Kidney (tissue), 14 donors: ENCODE measurements around the gene MAP3K21. TPM values are rescaled to one million over a fixed set of nuclear protein-coding genes. Genes with fewer than 3 reads are reported as not detected.

Experiments
- DNase-seq, 5 donors: peaks; one replicate each; pipeline ENCODE4 v3.0.0-alpha.2; 2013 to 2020
- FAIRE-seq: peaks from 2 replicates; lab custom pipeline; 2012; peaks lifted over from hg19 to GRCh38; lab: Jason Lieb, UNC
- H3K27ac ChIP-seq, 2 donors: one replicate each; pipeline ENCODE4 v1.7.0; 2013; ENCODE audit warnings: low read depth in 2 of 2, low read length in 2 of 2, inconsistent platforms in 1 of 2
- H3K27me3 ChIP-seq: one replicate; pipeline ENCODE4 v1.7.1; 2013; ENCODE audit warnings: low read length, inconsistent platforms; ENCODE audit not compliant: control insufficient read depth, insufficient read depth
- H3K36me3 ChIP-seq, 3 donors: one replicate each; pipeline versions ENCODE4 v1.7.0 to v1.7.1; 2013; ENCODE audit warnings: low read length in 3 of 3, control low read depth in 1 of 3, inconsistent platforms in 1 of 3; ENCODE audit not compliant: insufficient read depth in 3 of 3, control insufficient read depth in 2 of 3
- H3K4me1 ChIP-seq, 3 donors: one replicate each; pipeline versions ENCODE4 v1.7.0 to v1.7.1; 2013; ENCODE audit warnings: low read length in 3 of 3, inconsistent platforms in 1 of 3, low read depth in 1 of 3; ENCODE audit not compliant: control insufficient read depth in 2 of 3, insufficient read depth in 2 of 3
- H3K4me3 ChIP-seq, 3 donors: one replicate each; pipeline versions ENCODE4 v1.7.0 to v1.8.1; 2013; ENCODE audit warnings: low read length in 3 of 3, control low read depth in 1 of 3, inconsistent platforms in 1 of 3
- H3K9ac ChIP-seq, 3 donors: one replicate each; pipeline versions ENCODE4 v1.7.0 to v1.7.1; 2013; ENCODE audit warnings: low read length in 3 of 3, control low read depth in 1 of 3, inconsistent platforms in 1 of 3
- H3K9me3 ChIP-seq, 3 donors: one replicate each; pipeline versions ENCODE4 v1.7.0 to v1.7.1; 2013; ENCODE audit warnings: low read length in 3 of 3, control low read depth in 1 of 3, inconsistent platforms in 1 of 3; ENCODE audit not compliant: control insufficient read depth in 2 of 3, insufficient read depth in 1 of 3
- intact Hi-C: fragments of 100-400 bp; cut with DNase I; formaldehyde crosslinking; loops from one replicate; pipeline ENCODE4 v1.11.1; 2022
- polyA plus RNA-seq: library from polyadenylated mRNA; stranded (reverse); fragments of 350-450 nt; fragmentation: Illumina TruSeq; extraction: RNeasy Lipid Tissue Mini Kit (QIAGEN cat#74804); gene quantifications from one replicate; pipeline ENCODE4 v1.2.3, GENCODE V29; 2014; ENCODE audit warnings: low read depth, low replicate concordance; ENCODE audit not compliant: insufficient read depth
- total RNA-seq: library from RNA; stranded (reverse); fragmentation: NEBNext Ultra II Directional; extraction: Animal tissue kit (Norgen Biotek cat#: 25700); gene quantifications from one replicate; pipeline ENCODE4 v1.2.1, GENCODE V29; 2021
- TF ChIP-seq, protein P1 (sequence below): IDR thresholded peaks from 3 replicates; pipeline ENCODE4 v1.5.1; 2012; ENCODE audit warnings: mild to moderate bottlenecking, moderate library complexity, borderline replicate concordance; ENCODE audit not compliant: insufficient read depth; ENCODE audit errors: extremely low read depth
- donor health status: control.
- donor health status: control.
- donor health status: control.
- donor health status: control.
- donor health status: control.
- donor health status: DM: yes; HTN: yes; CAD: no.
- donor health status: Normal renal cell carcinoma (clear cell type).

MAP3K21 gene
- total and polyA plus RNA-seq, 2 donors from 2014 or later, result 7.4 to 21.6 TPM

- FAIRE-seq, result no peak
Measured at GRCh38 chr1:233354983-233355382, 27.5 kb downstream of the MAP3K21 start.

DNA sequence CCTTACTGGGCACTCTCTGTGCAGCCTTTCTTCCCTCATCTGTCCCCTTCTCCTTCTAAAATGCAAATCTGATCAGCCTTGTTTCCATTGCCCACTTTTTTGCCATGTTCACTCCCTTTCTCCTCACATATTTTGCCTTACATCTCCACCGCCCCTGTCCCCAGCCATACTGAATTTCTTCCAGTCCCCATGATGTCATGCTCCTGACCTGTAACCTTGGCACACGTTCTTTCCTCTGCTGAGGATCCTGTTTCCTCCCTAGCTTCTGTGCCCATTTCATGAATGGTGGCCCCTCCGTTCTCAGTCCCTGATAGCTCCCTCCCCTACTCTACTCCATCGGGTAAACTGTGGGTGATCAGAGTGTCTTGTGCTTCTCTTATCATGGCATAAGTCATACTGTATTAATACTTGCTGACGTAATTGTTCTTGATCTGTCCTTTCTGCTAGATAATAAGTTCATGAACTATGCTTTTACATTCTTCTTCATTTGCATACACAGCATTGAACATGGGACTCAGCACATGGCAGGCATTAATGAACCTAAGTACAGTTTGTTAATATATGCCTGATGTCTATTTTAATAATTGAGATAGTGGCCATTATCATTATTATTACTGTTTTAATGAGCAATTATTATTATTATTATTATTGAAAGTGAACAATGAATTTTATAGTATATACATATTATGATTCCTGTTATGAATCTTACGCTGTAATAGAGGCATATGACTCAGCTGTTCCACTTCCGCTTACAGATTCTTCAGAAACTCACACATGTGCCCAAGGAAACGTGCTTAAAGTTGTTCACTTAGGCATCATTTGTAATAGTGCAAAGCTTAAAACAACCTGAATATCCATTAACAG, 28.5 kb downstream of the MAP3K21 start:
- intact Hi-C loops, result no loop called here
- H3K9ac ChIP-seq, result no peak overlapping the region
- H3K9me3 ChIP-seq, result no peaks in the 10 kb centered on the region
- TF ChIP-seq, protein P1, sequence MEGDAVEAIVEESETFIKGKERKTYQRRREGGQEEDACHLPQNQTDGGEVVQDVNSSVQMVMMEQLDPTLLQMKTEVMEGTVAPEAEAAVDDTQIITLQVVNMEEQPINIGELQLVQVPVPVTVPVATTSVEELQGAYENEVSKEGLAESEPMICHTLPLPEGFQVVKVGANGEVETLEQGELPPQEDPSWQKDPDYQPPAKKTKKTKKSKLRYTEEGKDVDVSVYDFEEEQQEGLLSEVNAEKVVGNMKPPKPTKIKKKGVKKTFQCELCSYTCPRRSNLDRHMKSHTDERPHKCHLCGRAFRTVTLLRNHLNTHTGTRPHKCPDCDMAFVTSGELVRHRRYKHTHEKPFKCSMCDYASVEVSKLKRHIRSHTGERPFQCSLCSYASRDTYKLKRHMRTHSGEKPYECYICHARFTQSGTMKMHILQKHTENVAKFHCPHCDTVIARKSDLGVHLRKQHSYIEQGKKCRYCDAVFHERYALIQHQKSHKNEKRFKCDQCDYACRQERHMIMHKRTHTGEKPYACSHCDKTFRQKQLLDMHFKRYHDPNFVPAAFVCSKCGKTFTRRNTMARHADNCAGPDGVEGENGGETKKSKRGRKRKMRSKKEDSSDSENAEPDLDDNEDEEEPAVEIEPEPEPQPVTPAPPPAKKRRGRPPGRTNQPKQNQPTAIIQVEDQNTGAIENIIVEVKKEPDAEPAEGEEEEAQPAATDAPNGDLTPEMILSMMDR, result no peak
- H3K27ac ChIP-seq, result no peak overlapping the region
- DNase-seq (no peak), FAIRE-seq (no peak)
- H3K27me3 ChIP-seq, result no peaks in the 10 kb centered on the region
- no peak overlapping the region for H3K4me3 ChIP-seq
- peaks cover 0 to 15% (median 6%) of the 10 kb centered on the region in 3 donors for H3K4me1 ChIP-seq
- peaks cover 0 to 4% (median 0%) of the 10 kb centered on the region in 3 donors for H3K36me3 ChIP-seq

More at GRCh38 chr1:233354983-233355382, 27.5 kb downstream of the MAP3K21 start:
- Histone ChIP-seq H3K9ac (no peak overlapping the region), H3K4me1 (peaks cover 0 to 6% (median 4%) of the 10 kb centered on the region in 3 donors), H3K4me3 (no peak overlapping the region), H3K9me3 (no peaks in the 10 kb centered on the region), H3K27ac (no peak overlapping the region), H3K27me3 (no peaks in the 10 kb centered on the region), H3K36me3 (peaks cover 0 to 4% (median 0%) of the 10 kb centered on the region in 3 donors)
- intact Hi-C loops, result no loop called here
- TF ChIP-seq, protein P1, result no peak
- DNase-seq, result no peak

DNA sequence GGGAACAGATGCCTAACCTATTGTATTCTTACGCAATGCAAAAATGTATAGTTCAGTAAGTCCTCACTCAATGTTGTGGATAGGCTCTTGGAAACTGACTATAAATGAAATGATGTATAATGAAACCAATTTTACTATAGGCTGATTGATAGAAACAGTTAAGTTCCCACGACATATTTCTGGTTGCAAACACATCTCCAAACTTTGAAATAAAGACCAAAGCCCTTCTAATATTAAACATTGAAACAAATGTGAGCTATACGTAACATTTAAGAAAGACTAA, 29.1 kb downstream of the MAP3K21 start:
- Histone ChIP-seq H3K4me3 (no peak overlapping the region), H3K36me3 (peaks cover 0 to 4% (median 0%) of the 10 kb centered on the region in 3 donors), H3K27me3 (no peaks in the 10 kb centered on the region), H3K9ac (no peak overlapping the region), H3K9me3 (no peaks in the 10 kb centered on the region), H3K4me1 (peaks cover 0 to 17% (median 6%) of the 10 kb centered on the region in 3 donors), H3K27ac (no peak overlapping the region)
- TF ChIP-seq, protein P1, result no peak
- no peak for FAIRE-seq
- intact Hi-C loops, result no loop called here
- no peak for DNase-seq
